GM13976 (cell line): ENCODE results near the gene EFCAB10.

Source experiments
- DNase-seq: peaks from one replicate; pipeline ENCODE4 v3.0.0; 2012; ENCODE audit warnings: low spot score
- CTCF ChIP-seq: IDR thresholded peaks from 2 replicates; pipeline ENCODE4 v1.5.1; 2012; ENCODE audit warnings: borderline replicate concordance, mild to moderate bottlenecking; ENCODE audit not compliant: insufficient read depth; ENCODE audit errors: extremely low read depth, missing control alignments, control extremely low read depth
- in situ Hi-C: fragments of 300-500 bp; cut with MboI; formaldehyde crosslinking; loops from one replicate; pipeline ENCODE4 v1.12.0; 2022; ENCODE audit warnings: low sequenced_read_pairs, mixed read lengths, inconsistent platforms; ENCODE audit not compliant: unreplicated experiment

EFCAB10 gene

GRCh38 chr7:105612806-105613205 lies 31.5 kb upstream of the EFCAB10 start:
- no peak for TF ChIP-seq CTCF
- in situ Hi-C loops, result no loop called here
- DNase-seq, result no peak

GRCh38 chr7:105611856-105612775 lies 30.8 kb upstream of the EFCAB10 start:
- TF ChIP-seq CTCF, result no peak
- in situ Hi-C loops, result no loop called here
- DNase-seq, result no peak

GRCh38 chr7:105610165-105610930 lies 29.1 kb upstream of the EFCAB10 start:
- DNase-seq, result no peak
- in situ Hi-C loops, result no loop called here
- no peak for TF ChIP-seq CTCF

- in situ Hi-C loops, result no loop called here
- DNase-seq, result no peak
- no peak for TF ChIP-seq CTCF
Observed at GRCh38 chr7:105602325-105603305, 21.3 kb upstream of the EFCAB10 start.

- no peak for DNase-seq
- no peak for TF ChIP-seq CTCF
Observed at GRCh38 chr7:105600720-105601550, 19.6 kb upstream of the EFCAB10 start.

More at GRCh38 chr7:105600720-105601550, 19.6 kb upstream of the EFCAB10 start:
- in situ Hi-C loops, result no loop called here
